NCI-H2107 (cell line): ENCODE results near the gene DRICH1.
"Not testable (repeated sequence)": the region's sequence is repeated elsewhere in the genome, so short reads cannot be mapped to it uniquely, and the experiment has no call there.

Experiments used
- DNase-seq: peaks from one replicate; lab custom pipeline; 2025; lab: John Stamatoyannopoulos, UW

The DRICH1 gene

GRCh38 chr22:23632178-23632577 is at the start of gene DRICH1:
Gene DRICH1 (minus strand): TSS chr22:23632321. CDS start chr22:23632023, 298 bp downstream.
- DNase-seq: no peak

GRCh38 chr22:23681026-23681809 is 49.1 kb upstream of the DRICH1 start:
- DNase-seq: no peak

GRCh38 chr22:23678133-23678532 is 46.0 kb upstream of the DRICH1 start:
- DNase-seq: no peak

GRCh38 chr22:23677701-23677995 is 45.5 kb upstream of the DRICH1 start:
- DNase-seq: no peak

GRCh38 chr22:23676841-23677700 is 45.0 kb upstream of the DRICH1 start:
- DNase-seq: not testable (repeated sequence)

GRCh38 chr22:23675502-23676415 is 43.6 kb upstream of the DRICH1 start:
- DNase-seq: no peak

GRCh38 chr22:23674886-23675501 is 42.9 kb upstream of the DRICH1 start:
- not testable (repeated sequence) for DNase-seq

- DNase-seq: no peak
These were observed 41.9 kb upstream of the DRICH1 start for GRCh38 chr22:23673826-23674690.

GRCh38 chr22:23673050-23673620 is 41.0 kb upstream of the DRICH1 start:
- no peak for DNase-seq

GRCh38 chr22:23672307-23673049 is 40.4 kb upstream of the DRICH1 start:
- DNase-seq: not testable (repeated sequence)

- not testable (repeated sequence) for DNase-seq
These were observed 39.3 kb upstream of the DRICH1 start for GRCh38 chr22:23671387-23671786.

- DNase-seq: no peak
These were observed 38.5 kb upstream of the DRICH1 start for GRCh38 chr22:23670378-23671295.

- DNase-seq: not testable (repeated sequence)
These were observed 28.3 kb upstream of the DRICH1 start for GRCh38 chr22:23660381-23660780.

GRCh38 chr22:23657727-23658126 is 25.6 kb upstream of the DRICH1 start:
- no peak for DNase-seq

- DNase-seq: no peak
These were observed 23.9 kb upstream of the DRICH1 start for GRCh38 chr22:23655891-23656475.

- DNase-seq: no peak
These were observed 20.6 kb upstream of the DRICH1 start for GRCh38 chr22:23652711-23653110.

- no peak for DNase-seq
These were observed 20.2 kb upstream of the DRICH1 start for GRCh38 chr22:23652286-23652685.

GRCh38 chr22:23651676-23652075 is 19.6 kb upstream of the DRICH1 start:
- DNase-seq: no peak
